DND-41 (cell line): ENCODE data around the gene NLGN1.

Experiments
- EZH2 ChIP-seq: IDR thresholded peaks from 3 replicates; pipeline ENCODE4 v1.6.1; 2012; ENCODE audit warnings: borderline replicate concordance, low read depth, mild to moderate bottlenecking, moderate library complexity, low read length, inconsistent platforms; ENCODE audit not compliant: severe bottlenecking
- TF ChIP-seq, protein P1 (sequence below): IDR thresholded peaks from 2 replicates; pipeline ENCODE4 v1.5.1; 2012; ENCODE audit warnings: borderline replicate concordance, low read length, moderate library complexity, mild to moderate bottlenecking; ENCODE audit not compliant: poor library complexity, severe bottlenecking; ENCODE audit errors: extremely low read depth

DNA sequence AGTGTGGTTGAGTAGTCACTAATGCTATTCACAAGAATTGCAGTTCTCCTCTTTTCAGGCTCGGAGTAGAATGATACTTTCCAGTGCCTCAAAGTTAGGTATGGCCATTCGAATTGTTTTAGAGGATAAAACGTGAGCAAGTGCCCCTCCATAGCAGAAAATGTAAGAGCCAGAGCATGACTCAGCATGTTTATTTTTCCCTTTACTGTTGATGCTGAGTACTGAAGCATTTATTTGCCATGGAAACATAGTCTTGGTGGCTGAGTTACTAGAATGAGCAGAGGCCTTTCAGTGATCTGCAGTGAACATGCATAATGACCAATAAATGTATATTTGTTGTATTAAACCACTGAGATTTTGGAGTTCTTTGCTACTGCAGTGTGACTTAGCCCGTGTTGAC is 540.6 kb downstream of the NLGN1 start:
- TF ChIP-seq, protein P1, sequence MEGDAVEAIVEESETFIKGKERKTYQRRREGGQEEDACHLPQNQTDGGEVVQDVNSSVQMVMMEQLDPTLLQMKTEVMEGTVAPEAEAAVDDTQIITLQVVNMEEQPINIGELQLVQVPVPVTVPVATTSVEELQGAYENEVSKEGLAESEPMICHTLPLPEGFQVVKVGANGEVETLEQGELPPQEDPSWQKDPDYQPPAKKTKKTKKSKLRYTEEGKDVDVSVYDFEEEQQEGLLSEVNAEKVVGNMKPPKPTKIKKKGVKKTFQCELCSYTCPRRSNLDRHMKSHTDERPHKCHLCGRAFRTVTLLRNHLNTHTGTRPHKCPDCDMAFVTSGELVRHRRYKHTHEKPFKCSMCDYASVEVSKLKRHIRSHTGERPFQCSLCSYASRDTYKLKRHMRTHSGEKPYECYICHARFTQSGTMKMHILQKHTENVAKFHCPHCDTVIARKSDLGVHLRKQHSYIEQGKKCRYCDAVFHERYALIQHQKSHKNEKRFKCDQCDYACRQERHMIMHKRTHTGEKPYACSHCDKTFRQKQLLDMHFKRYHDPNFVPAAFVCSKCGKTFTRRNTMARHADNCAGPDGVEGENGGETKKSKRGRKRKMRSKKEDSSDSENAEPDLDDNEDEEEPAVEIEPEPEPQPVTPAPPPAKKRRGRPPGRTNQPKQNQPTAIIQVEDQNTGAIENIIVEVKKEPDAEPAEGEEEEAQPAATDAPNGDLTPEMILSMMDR, result no peak
- no peak for TF ChIP-seq EZH2
